Measurements from ENCODE around the gene SPTB. TPM values are rescaled to one million over a fixed set of nuclear protein-coding genes. Genes with fewer than 3 reads are reported as not detected.

Gene SPTB
- total and polyA plus RNA-seq, 2 experiments from 2014 or later: 1.1 to 1.7 TPM

- no peak for DNase-seq (ENCODE audit: low spot score)
- H3K27me3 ChIP-seq: peaks cover 47% of the 10 kb centered on the region
- H4K20me1 ChIP-seq (ENCODE audit: insufficient read depth, poor library complexity, severe bottlenecking): no peaks in the 10 kb centered on the region
Measured at GRCh38 chr14:64885559-64885958, 5.9 kb upstream of the SPTB start.

GRCh38 chr14:64880221-64881121 is 764 bp upstream of the SPTB start:
- peaks cover 71% of the 10 kb centered on the region for H3K27me3 ChIP-seq
- H3K79me2 ChIP-seq: no peaks in the 10 kb centered on the region
- TF ChIP-seq EZH2phosphoT487 (IDR thresholded peaks at IDR 0.05; ENCODE audit: low read depth, severe bottlenecking, unreplicated experiment): no peak
- no peak for TF ChIP-seq CTCF (IDR thresholded peaks at IDR 0.05; ENCODE audit: poor library complexity)
- no peak for TF ChIP-seq EZH2 (IDR thresholded peaks at IDR 0.05; ENCODE audit: borderline replicate concordance)
- H3K36me3 ChIP-seq (replicated peaks; ENCODE audit: insufficient read depth, low read depth): no peaks in the 10 kb centered on the region
- H3K4me2 ChIP-seq: peak overlapping the region; percentile 98
- H3K9me3 ChIP-seq (ENCODE audit: low read depth): no peaks in the 10 kb centered on the region
- peak overlapping the region; percentile 81 for H2AFZ ChIP-seq
- H3K27ac ChIP-seq: no peak overlapping the region
- H3K4me1 ChIP-seq (ENCODE audit: insufficient read depth): no peaks in the 10 kb centered on the region
- peak; percentile 60 for DNase-seq (ENCODE audit: low spot score)
- no peaks in the 10 kb centered on the region for H3K9me2 ChIP-seq (replicated peaks; ENCODE audit: insufficient read depth)
- no peaks in the 10 kb centered on the region for H4K20me1 ChIP-seq (ENCODE audit: insufficient read depth, poor library complexity, severe bottlenecking)
- peak overlapping the region; percentile 66 for H3K4me3 ChIP-seq
- 2% methylated on average over 41 of the region's 49 CpGs for WGBS (ENCODE audit: low lambda C conversion rate, missing lambda C conversion rate)

More at GRCh38 chr14:64885559-64885958, 5.9 kb upstream of the SPTB start:
- TF ChIP-seq EZH2 (IDR thresholded peaks at IDR 0.05; ENCODE audit: borderline replicate concordance) (no peak), EZH2phosphoT487 (IDR thresholded peaks at IDR 0.05; ENCODE audit: low read depth, severe bottlenecking, unreplicated experiment) (no peak), CTCF (IDR thresholded peaks at IDR 0.05; ENCODE audit: poor library complexity) (no peak)
- H2AFZ ChIP-seq: no peak overlapping the region
- H3K4me2 ChIP-seq: no peak overlapping the region
- WGBS (ENCODE audit: low lambda C conversion rate, missing lambda C conversion rate): 95% methylated on average over 2 of the region's 2 CpGs
- no peak overlapping the region for H3K4me3 ChIP-seq
- no peak overlapping the region for H3K27ac ChIP-seq
- no peaks in the 10 kb centered on the region for H3K79me2 ChIP-seq
- H3K9me3 ChIP-seq (ENCODE audit: low read depth): no peaks in the 10 kb centered on the region
- H3K4me1 ChIP-seq (ENCODE audit: insufficient read depth): no peaks in the 10 kb centered on the region
- no peaks in the 10 kb centered on the region for H3K9me2 ChIP-seq (replicated peaks; ENCODE audit: insufficient read depth)
- no peaks in the 10 kb centered on the region for H3K36me3 ChIP-seq (replicated peaks; ENCODE audit: insufficient read depth, low read depth)

DNA sequence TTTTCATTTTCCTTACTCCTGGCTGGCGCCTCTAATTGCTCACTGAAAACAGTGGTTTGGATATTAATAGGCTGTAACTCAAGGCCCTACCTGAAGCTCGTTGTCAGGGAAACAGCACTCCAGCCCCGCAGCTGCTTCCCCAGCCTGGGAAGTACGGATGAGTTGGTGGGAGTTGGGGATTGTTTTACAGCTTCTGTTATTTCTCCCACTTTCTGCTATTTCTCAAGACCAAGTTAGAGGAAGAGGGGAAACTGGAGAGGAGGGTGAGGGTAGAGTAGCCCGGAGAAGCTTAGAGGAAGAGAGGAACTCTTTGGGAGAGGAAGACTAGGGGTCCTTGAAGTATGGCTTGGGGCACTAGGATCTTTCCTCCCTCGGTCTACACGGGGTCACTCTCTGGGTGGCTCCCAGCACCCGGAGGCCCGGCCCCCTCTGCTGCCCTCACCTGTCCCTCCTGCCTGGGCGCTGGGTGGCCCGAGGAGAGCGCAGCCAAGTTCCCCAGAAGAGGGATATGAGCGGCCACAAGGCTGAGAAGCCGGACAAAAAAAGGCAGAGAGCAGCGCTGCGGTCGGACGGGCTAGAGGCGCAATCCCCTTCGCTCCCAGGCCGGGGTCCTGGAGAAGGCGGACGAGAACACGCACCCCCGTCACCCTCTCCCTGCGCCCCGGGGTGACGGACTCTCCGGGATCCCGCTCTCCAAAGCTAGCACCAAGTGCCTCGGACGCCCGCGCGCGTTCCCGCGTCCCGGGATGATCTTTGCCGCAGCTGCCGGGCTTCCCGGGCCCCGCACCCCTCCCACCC is 671 bp downstream of the SPTB start:
- H3K27ac ChIP-seq: no peak overlapping the region
- no peaks in the 10 kb centered on the region for H3K36me3 ChIP-seq (replicated peaks; ENCODE audit: insufficient read depth, low read depth)
- H3K27me3 ChIP-seq: peaks cover 73% of the 10 kb centered on the region
- TF ChIP-seq EZH2 (IDR thresholded peaks at IDR 0.05; ENCODE audit: borderline replicate concordance) (no peak), CTCF (IDR thresholded peaks at IDR 0.05; ENCODE audit: poor library complexity) (no peak), EZH2phosphoT487 (IDR thresholded peaks at IDR 0.05; ENCODE audit: low read depth, severe bottlenecking, unreplicated experiment) (no peak)
- H2AFZ ChIP-seq: peak overlapping the region; percentile 81
- H3K4me3 ChIP-seq: peak overlapping the region; percentile 66
- H3K9me3 ChIP-seq (ENCODE audit: low read depth): no peaks in the 10 kb centered on the region
- H3K9me2 ChIP-seq (replicated peaks; ENCODE audit: insufficient read depth): no peaks in the 10 kb centered on the region
- H3K4me1 ChIP-seq (ENCODE audit: insufficient read depth): no peaks in the 10 kb centered on the region
- no peaks in the 10 kb centered on the region for H3K79me2 ChIP-seq
- no peaks in the 10 kb centered on the region for H4K20me1 ChIP-seq (ENCODE audit: insufficient read depth, poor library complexity, severe bottlenecking)
- peak; percentile 23 for DNase-seq (ENCODE audit: low spot score)
- WGBS (ENCODE audit: low lambda C conversion rate, missing lambda C conversion rate): 7% methylated on average over 30 of the region's 43 CpGs
- H3K4me2 ChIP-seq: peak overlapping the region; percentile 98

Data from hepatocyte (in vitro differentiated cells).